SW480 (cell line): ENCODE data around the gene MAP2K1.

Experiments used
- DNase-seq: peaks from one replicate; pipeline ENCODE4 v3.0.0-alpha.2; 2016; ENCODE audit warnings: low spot score

The MAP2K1 gene

DNA sequence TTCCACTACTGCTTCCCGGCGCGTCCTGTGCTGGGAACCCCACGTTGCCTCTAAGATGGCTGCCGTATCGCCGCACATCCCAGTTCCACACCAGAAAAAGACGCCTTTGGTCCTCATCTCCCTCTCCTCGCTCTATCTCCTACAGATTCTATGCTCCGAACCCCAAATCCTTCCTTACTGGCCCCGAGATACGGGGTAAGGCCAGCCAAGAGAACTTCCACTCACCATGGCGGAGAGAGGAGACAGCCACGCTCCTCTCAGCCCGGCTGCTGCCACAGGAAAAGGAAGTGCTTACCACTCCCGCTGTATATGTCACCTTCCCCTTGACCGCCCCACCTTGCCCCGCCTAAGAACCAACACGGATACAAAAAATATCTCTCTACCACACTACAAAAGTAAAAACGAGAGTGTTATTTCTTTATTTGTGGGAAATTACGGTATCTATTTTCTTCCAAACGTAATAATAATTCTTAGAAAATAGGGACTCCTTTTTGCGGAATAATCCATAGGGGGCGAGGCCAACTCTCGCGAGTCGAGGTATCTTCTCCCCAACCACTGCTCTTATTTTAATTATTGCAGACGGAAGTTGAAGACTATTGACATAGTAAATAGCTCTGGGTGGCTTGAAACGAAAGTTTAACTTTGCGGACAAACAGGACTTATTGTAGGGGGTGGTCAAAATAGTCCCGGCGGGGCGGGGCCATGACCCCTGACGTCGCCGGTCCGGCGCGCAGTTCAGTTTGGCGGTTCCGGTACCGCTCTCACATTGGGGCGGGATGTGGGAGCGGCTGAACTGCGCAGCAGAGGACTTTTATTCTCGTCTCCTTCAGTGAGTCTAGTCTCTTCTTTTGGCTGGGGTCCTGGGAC lies 118.1 kb downstream of the MAP2K1 start, which contains the start of the genes RPL4 and ZWILCH:
Gene RPL4, minus strand, starts transcription at position 293 of the 867 bp plus-strand sequence. Its CDS starts 65 bp downstream, at position 228.
Gene ZWILCH, plus strand, starts transcription at position 764 of the 867 bp plus-strand sequence. Its CDS starts 13 bp downstream, at position 777.
- DNase-seq = peak; percentile 91

DNA sequence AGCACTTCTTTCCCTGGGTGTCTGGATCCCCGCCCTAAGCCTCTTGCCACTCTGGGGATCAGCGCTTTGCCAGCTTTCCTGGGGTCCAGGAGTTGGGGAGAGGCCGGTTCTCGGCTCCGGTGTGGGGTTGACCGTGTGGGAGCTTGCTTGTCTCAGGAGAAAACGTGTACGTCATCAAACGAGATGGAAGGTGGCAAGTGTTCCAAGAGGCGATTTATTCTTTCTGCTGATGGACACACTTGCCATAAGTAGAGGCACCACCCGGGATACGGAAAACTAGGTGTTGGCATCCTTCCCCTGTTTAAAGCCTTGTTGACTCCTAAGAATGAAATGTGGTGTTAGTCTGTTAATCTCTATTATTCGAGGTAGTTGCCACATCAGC lies 118.7 kb downstream of the MAP2K1 start:
- no peak for DNase-seq

DNA sequence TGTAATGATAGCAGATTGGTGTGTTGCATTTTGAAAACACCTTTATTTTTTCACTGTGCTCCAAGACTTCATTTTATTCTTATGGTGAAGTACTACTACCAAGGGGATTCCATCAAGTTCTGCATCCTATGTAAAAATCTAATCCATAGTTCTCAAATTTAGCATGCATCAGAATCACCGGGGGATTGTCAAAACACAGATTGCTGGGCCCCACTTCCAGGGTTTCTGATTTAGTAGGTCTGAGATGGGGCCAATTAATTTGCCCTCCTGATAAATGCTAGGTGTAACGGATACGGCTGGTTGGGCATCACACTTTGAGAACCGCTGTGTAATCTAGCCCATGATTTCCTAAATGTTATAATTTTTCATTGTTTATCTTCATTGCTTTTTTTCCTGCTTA lies 119.1 kb downstream of the MAP2K1 start:
- no peak for DNase-seq

DNA sequence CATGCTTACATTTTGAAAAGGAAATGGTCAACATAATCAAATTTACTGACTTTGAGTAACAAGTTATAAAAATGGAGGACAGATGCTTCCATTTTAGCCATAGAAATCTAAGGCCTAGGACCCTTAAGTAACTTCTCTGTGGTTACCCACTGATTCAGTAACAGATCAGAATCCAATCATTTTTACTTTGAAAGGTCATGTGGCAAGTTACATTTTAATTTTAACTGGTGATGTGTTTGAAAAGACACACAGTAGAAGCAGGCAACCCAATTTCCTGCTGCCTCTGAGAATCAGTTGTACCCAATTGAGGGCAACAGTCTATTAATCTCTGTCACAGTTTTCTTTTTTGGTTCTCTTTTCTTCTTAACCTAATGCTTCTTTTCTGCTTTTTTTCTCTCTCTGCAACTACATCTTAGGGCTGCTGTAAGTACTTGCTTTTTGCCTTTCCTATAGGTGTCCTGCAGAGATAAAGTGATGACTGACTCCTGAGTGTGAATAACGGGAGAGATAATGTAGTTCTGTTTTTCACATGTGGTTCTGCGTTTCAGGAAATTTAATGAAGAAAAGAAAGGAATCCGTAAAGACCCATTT lies 121.7 kb downstream of the MAP2K1 start:
- no peak for DNase-seq

DNA sequence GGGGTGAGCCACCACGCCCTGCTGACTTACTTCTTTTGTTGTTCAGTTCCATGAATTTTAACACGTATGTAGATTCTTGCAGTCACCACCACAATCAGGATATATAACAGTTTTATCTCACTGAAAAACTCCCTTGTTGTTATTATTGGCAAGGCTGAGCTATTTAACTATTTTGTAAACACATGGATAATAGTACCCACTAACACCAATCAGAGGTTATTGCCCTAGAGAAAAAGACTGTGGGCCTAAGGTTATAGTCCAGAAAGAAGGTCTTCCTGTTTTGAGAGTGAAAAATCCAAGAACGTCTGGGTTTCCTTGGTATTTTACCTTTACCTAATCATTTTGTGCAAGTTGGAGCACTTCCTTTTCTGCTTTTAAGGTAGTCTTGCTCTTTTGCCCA lies 127.9 kb downstream of the MAP2K1 start:
- DNase-seq = no peak

DNA sequence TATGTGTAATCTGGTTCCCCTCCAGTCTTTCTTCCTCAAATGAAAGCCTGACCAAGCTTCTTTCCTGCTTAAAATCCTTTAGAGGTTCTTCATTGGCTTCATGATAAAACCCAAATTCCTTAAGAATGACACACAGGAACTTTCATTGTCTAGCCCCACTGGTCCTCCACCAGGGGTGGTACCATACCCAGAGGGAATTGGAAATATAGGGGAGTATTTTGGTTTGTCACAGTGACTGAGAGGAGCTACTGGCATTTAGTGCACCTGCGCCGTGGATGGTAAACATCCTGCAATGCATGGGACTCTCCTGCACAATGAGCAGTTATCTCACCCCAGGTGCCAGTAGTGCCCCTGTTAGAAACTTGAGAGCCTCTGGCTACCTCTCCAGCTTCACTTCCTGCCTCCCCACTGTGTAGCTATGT lies 129.2 kb downstream of the MAP2K1 start:
- DNase-seq = peak; percentile 8

DNA sequence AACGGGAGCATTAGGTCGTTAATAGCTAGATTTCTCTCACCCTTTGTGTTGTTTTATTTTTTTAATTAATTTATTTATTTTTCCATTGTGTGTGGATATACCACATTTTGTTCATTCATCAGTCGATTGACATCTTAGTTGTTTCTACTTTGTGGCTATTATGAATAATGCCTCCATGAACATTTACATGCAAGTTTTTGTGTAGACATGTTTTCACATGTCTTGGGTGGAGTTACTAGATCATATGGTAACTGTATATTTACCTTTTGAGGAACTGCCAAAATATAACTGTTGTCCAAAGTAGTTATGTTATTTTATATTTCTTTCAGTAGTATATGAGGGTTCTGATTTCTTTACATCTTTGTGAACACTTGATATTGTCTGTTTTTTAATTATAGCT lies 137.2 kb downstream of the MAP2K1 start:
- no peak for DNase-seq

DNA sequence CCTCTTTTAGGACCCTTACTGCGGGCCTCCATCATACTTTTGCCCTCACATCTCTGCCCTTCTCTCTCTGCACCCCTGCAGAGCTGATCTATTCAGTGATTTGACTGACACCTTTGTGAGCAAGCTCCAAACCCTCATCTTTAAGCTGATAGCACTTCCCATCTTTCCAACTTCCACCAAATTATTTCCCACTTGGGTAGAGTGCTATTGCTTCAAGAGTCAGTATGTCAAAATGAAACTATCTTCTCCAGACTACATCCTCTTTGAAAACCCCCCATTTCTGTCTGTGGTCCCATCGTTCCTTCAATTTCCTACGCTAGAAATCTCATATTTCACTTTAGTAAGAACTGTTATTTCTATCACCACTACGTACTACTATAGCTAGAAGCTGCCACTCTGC lies 138.1 kb downstream of the MAP2K1 start:
- DNase-seq = no peak

DNA sequence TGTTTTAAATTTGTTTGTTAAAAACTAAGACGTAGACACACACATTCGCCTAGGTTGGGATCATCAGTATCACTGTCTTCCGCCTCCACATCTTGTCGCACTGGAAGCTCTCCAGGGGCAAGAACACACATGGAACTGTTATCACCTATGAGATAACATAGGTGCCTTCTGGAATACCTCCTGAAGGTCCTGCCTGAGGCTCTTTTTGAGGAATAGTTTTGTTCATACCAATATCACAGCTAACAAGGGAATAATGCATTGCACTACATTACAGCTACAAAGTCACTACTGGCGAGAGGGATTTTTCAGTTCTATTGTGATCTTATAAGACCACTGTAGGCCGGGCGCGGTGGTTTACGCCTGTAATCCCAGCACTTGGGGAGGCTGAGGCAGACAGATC lies 148.3 kb downstream of the MAP2K1 start:
- DNase-seq = no peak
